ENCODE measurements around the gene NCS1.

- peak; percentile 30; the same call in 1 of the 2 replicates for TF ChIP-seq CTCF (conservative IDR thresholded peaks at IDR 0.05; ENCODE audit: low read depth, low read length)
- no peak for TF ChIP-seq EZH2 (IDR thresholded peaks at IDR 0.05; ENCODE audit: borderline replicate concordance, low read depth, low read length, poor library complexity, severe bottlenecking)
Measured at GRCh38 chr9:130220352-130220751, 48.1 kb downstream of the NCS1 start.
